Gastroesophageal sphincter (tissue), 4 donors: ENCODE data around the gene ZNRD2. TPM values are rescaled to one million over a fixed set of nuclear protein-coding genes. Genes with fewer than 3 reads are reported as not detected.

Experiments used
- ATAC-seq: fragments of 150-250 bp; one replicate; pipeline ENCODE4 v1.9.1; 2016; ENCODE audit warnings: mild to moderate bottlenecking, moderate library complexity
- H3K27ac ChIP-seq, 4 donors: fragments of 200-600 bp; sonication (generic) in 3 of 4; 1 replicate in 3 of 4; 2 replicates in 1 of 4; pipeline ENCODE4 v1.5.1; 2016 to 2019
- H3K27me3 ChIP-seq: fragments of 200-600 bp; sonication (generic); one replicate; pipeline ENCODE4 v1.5.1; 2019
- H3K36me3 ChIP-seq, 2 donors: fragments of 200-600 bp; sonication (generic); one replicate each; pipeline ENCODE4 v1.5.1; 2019; ENCODE audit warnings: control low read depth in 1 of 2
- H3K4me1 ChIP-seq, 3 donors: fragments of 200-600 bp; sonication (generic); 1 replicate in 2 of 3; 2 replicates in 1 of 3; pipeline ENCODE4 v1.5.1; 2016 to 2019; ENCODE audit warnings: control low read depth in 2 of 3
- H3K4me3 ChIP-seq, 2 donors: fragments of 200-600 bp; sonication (generic); one replicate each; pipeline ENCODE4 v1.5.1; 2019; ENCODE audit warnings: mild to moderate bottlenecking in 1 of 2, moderate library complexity in 1 of 2
- H3K9me3 ChIP-seq, 3 donors: fragments of 200-600 bp; sonication (generic); one replicate each; pipeline ENCODE4 v1.5.1; 2017 to 2019; ENCODE audit warnings: control low read depth in 2 of 3
- CTCF ChIP-seq, 4 experiments: fragments of 200-600 bp in 2 of 4; fragments of 450-650 bp in 2 of 4; sonication (generic) in 1 of 4; IDR thresholded peaks; one replicate each; pipeline ENCODE4 v1.5.1; 2017 to 2019; ENCODE audit warnings: antibody characterized with exemption in 4 of 4, mild to moderate bottlenecking in 2 of 4, moderate library complexity in 2 of 4
- EP300 ChIP-seq: sonication (generic); formaldehyde crosslinking; IDR thresholded peaks from one replicate; pipeline ENCODE4 v1.6.1; 2017; ENCODE audit warnings: antibody characterized with exemption, mild to moderate bottlenecking
- POLR2A ChIP-seq, 2 donors: fragments of 450-650 bp; IDR thresholded peaks; one replicate each; pipeline ENCODE4 v1.6.1; 2017; ENCODE audit warnings: antibody characterized with exemption in 2 of 2, mild to moderate bottlenecking in 2 of 2, moderate library complexity in 1 of 2
- POLR2AphosphoS5 ChIP-seq: sonication (generic); formaldehyde crosslinking; IDR thresholded peaks from one replicate; pipeline ENCODE4 v1.6.1; 2017; ENCODE audit warnings: antibody characterized with exemption
- WGBS, 2 donors: methylation state at CpG; one replicate each; pipeline ENCODE4 v1.1.5; 2018; ENCODE audit warnings: low coverage in 1 of 2; 5-methylcytosine and 5-hydroxymethylcytosine counted together
- total RNA-seq, 4 donors: library from RNA; depleted of rRNA; stranded (reverse); fragments of >200 nt; gene quantifications; one replicate each; pipeline ENCODE4 v1.1.0, GENCODE V29; 2016

Gene ZNRD2
- total RNA-seq, 4 donors from 2014 or later, result 38.4 to 73.5 (median 43.5) TPM

DNA sequence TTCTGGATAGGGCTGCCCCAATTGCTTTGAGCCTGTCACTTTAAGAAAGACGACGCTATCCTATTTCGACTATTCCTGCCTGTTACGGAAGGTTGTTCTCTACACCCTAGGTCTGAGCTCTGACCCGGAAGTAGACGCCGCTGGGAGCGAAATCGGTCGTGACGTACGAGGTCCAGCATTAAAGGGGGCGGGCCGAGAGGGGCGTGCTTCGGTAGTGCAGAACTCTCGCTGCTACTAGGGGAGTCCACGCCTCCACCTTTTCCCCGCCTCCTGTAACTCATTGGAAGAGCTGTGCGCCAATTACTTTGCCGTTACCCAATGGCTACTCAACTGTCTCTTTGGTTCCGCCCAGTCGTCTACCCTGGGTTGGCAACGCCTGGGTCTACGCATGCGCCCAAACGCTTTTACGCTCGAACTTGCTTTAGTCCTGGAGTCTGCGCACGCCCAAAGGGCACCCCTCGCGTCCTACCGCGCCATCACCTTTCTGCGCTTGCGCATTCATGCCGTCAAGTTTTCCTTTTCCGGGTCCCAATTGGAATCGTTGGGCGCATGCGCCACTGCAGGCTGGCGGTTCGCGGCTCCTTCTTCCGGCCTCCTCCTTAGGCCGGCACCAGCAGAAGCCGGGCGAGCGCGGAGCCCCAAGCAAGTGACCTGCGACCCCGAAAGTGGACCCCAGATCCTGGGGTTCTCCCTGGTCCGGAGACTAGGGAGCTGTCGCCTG is 45.1 kb downstream of the ZNRD2 start, which contains the start of gene PCNX3:
TSS of gene PCNX3 (plus strand) at position 548 of the 721 bp plus-strand sequence. CDS start 536 bp downstream, outside the sequence.
- Histone ChIP-seq H3K27ac (peak within 1 kb of the TSS; percentile 83 to 95 (median 92)), H3K9me3 (no peaks in the 10 kb centered on the region), H3K4me3 (peak within 1 kb of the TSS; percentile 86 to 99), H3K4me1 (peaks cover 0 to 60% (median 41%) of the 10 kb centered on the region in 3 donors), H3K27me3 (no peaks in the 10 kb centered on the region), H3K36me3 (peaks cover 0 to 48% of the 10 kb centered on the region in 2 donors)
- peak; percentile 92 for ATAC-seq
- TF ChIP-seq POLR2A (IDR thresholded peaks at IDR 0.05) (peak; percentile 45 to 59), CTCF (IDR thresholded peaks at IDR 0.05) (peak in 1 of 4 experiments; percentile 7), EP300 (no peak), POLR2AphosphoS5 (peak; percentile 52)
- WGBS, 2 donors, result 1% methylated on average over 21 of the region's 55 CpGs; no CpG with 5 or more reads in 1 of the 2 donors

DNA sequence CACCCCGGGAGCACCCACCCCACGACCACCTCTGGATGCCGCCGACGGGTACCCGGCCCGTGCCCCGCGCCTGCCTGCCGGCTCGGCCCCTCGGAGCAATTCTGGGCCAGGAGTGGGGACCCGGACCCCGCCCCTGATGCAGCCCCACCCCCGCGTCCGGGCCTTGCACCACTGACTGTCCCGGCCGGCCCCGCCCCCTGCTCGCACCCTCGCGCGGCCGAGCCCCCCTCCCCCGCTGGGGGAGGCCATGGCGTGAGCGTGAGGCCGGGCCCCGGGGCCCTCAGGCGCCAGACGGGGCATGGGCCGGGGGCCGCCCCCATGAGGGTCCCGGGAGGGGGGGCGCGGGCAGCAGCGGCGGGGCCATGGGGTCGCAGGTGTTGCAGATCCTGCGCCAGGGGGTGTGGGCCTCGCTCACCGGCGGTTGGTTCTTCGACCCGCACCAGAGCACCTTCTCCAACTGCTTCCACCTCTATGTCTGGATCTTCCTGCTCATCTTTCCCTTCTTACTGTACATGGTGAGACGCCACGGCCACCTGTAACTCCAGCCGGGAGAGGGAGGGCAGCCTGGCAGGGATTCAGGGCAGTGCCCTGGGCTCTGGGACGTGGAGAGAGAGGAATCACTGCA is 45.8 kb downstream of the ZNRD2 start:
- no peak for ATAC-seq
- peaks cover 0 to 53% (median 34%) of the 10 kb centered on the region in 3 donors for H3K4me1 ChIP-seq
- no peaks in the 10 kb centered on the region for H3K27me3 ChIP-seq
- 0% methylated on average over 4 of the region's 50 CpGs; no CpG with 5 or more reads in 1 of the 2 donors for WGBS, 2 donors
- no peaks in the 10 kb centered on the region for H3K9me3 ChIP-seq
- TF ChIP-seq CTCF (IDR thresholded peaks at IDR 0.05) (no peak), POLR2A (IDR thresholded peaks at IDR 0.05) (no peak), EP300 (no peak), POLR2AphosphoS5 (no peak)
- H3K36me3 ChIP-seq, result peaks cover 0 to 51% of the 10 kb centered on the region in 2 donors
- peak overlapping the region; percentile 83 to 95 (median 92) for H3K27ac ChIP-seq
- H3K4me3 ChIP-seq, result peak overlapping the region; percentile 86 to 99

GRCh38 chr11:65616575-65617001 is 46.3 kb downstream of the ZNRD2 start:
- Histone ChIP-seq H3K27me3 (no peaks in the 10 kb centered on the region), H3K27ac (peak overlapping the region in 3 of 4 donors; percentile 83 to 95 (median 94)), H3K4me1 (peaks cover 0 to 48% (median 29%) of the 10 kb centered on the region in 3 donors), H3K9me3 (no peaks in the 10 kb centered on the region), H3K36me3 (peaks cover 0 to 56% of the 10 kb centered on the region in 2 donors), H3K4me3 (peak overlapping the region; percentile 86 to 99)
- no peak for ATAC-seq
- no peak for TF ChIP-seq POLR2AphosphoS5
- TF ChIP-seq CTCF (IDR thresholded peaks at IDR 0.05), result no peak
- TF ChIP-seq POLR2A (IDR thresholded peaks at IDR 0.05), result no peak
- no peak for TF ChIP-seq EP300
- 60% methylated on average over 1 of the region's 10 CpGs; no CpG with 5 or more reads in 1 of the 2 donors for WGBS, 2 donors

DNA sequence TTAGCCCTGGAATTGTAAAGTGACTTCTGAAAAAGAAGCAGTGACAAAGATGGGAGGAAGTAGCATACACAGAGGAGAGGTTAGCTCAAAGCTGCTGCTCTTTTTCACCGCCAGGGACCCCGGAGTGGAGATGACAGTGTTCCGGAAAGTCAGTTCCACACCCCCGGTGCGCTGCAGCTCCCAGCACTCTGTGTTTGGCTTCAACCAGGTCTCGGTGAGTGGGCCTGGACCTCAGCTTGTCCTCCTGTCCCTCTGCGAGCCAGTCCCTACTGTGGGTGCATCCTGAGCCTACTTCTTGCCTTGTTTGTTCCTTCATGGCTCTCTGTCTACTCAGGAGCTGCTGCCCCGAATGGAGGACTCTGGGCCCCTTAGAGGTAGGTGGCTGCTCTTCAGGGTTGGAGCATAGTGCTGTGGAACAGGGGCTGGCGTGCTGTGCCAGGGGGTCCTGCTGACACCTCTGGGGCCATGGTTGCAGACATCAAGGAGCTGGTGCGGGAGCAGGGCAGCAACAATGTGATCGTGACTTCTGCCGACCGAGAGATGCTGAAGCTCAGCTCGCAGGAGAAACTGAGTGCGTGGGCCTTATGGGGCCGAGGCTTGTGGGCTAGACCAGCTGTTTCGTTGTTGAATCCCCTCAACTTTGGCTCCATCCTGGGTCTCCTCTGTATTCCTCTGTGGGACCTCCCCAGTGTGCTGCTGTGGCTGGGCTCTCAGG is 47.0 kb downstream of the ZNRD2 start:
- Histone ChIP-seq H3K27me3 (no peaks in the 10 kb centered on the region), H3K36me3 (peaks cover 0 to 63% of the 10 kb centered on the region in 2 donors), H3K9me3 (no peaks in the 10 kb centered on the region), H3K4me1 (peaks cover 0 to 41% (median 22%) of the 10 kb centered on the region in 3 donors), H3K4me3 (peak overlapping the region in 1 of 2 donors; percentile 99), H3K27ac (peak overlapping the region in 2 of 4 donors; percentile 83 to 95)
- WGBS, 2 donors, result 74 to 75% methylated on average over 6 to 8 of the region's 17 CpGs
- TF ChIP-seq EP300 (no peak), CTCF (IDR thresholded peaks at IDR 0.05) (no peak), POLR2AphosphoS5 (no peak), POLR2A (IDR thresholded peaks at IDR 0.05) (no peak)
- ATAC-seq, result no peak
